ENCODE measurements around the gene RRP1B. TPM values are rescaled to one million over a fixed set of nuclear protein-coding genes. Genes with fewer than 3 reads are reported as not detected.

Gene RRP1B
- total RNA-seq, 2 donors from 2014 or later: 15.8 to 19.1 TPM

- 91 to 94% methylated on average over 8 to 12 of the region's 12 CpGs for whole genome bisulfite sequencing, 2 donors
- Histone ChIP-seq H3K4me1 (no peaks in the 10 kb centered on the region), H3K9me3 (no peaks in the 10 kb centered on the region), H3K27ac (no peak overlapping the region), H3K27me3 (no peaks in the 10 kb centered on the region), H3K36me3 (replicated peaks in 1 of 2; ENCODE audit: insufficient read depth in 1 of 2, low read depth in 2 of 2) (peaks cover 0 to 45% of the 10 kb centered on the region in 2 donors), H3K4me3 (no peak overlapping the region)
- intact Hi-C loops (cut with DNase I): no loop called here
- ATAC-seq (no peak), DNase-seq (no peak)
- no peak for TF ChIP-seq POLR2A (IDR thresholded peaks at IDR 0.05)
- no peak for TF ChIP-seq CTCF (IDR thresholded peaks at IDR 0.05)
Measured at GRCh38 chr21:43688906-43689305, 29.5 kb downstream of the RRP1B start.

DNA sequence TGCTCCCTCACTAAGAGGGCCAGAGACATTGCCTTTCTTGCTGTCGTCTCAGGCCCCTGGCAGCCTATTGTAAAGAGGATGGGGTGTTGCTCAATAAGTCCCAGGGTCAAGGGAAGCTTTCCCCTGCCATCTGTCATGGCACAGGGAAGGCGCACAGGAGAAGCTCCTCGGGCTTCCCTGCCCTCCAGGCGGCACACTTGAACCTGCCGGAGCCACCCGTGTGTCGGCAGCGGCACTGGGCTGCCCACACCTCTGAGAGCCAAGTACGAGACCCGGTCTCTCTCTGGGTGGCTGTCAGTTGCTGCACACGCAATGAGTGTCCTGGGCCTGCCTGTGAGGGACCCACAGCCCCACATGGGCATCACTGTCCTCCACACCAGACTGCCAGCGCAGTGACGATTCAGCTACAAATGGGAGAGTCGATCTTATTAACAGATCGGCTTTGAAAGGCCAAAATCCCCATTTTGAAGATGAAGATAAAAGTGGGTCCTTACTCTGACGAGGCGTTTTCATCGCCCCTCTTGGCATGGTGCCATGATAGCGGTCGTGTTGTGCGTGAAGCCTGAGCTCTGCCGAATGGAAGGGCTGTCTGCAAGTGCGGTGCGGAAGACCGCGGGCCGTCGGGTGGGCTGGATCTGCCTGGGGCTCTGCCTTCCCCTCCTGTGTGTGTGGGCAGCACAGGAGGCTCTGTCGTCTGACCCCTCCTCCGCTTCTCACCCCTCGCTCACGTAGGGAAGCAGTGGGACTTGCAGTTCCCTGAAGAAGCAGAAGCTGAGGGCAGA lies 30.4 kb downstream of the RRP1B start:
- H3K27me3 ChIP-seq: no peaks in the 10 kb centered on the region
- peaks cover 0 to 41% of the 10 kb centered on the region in 2 donors for H3K36me3 ChIP-seq (replicated peaks in 1 of 2; ENCODE audit: insufficient read depth in 1 of 2, low read depth in 2 of 2)
- ATAC-seq (no peak), DNase-seq (no peak)
- 91 to 92% methylated on average over 21 to 32 of the region's 32 CpGs for WGBS, 2 donors
- no peak overlapping the region for H3K4me3 ChIP-seq
- intact Hi-C loops (cut with DNase I): no loop called here
- H3K4me1 ChIP-seq: no peaks in the 10 kb centered on the region
- H3K9me3 ChIP-seq: no peaks in the 10 kb centered on the region
- no peak overlapping the region for H3K27ac ChIP-seq
- TF ChIP-seq CTCF (IDR thresholded peaks at IDR 0.05) (no peak), POLR2A (IDR thresholded peaks at IDR 0.05) (no peak)

DNA sequence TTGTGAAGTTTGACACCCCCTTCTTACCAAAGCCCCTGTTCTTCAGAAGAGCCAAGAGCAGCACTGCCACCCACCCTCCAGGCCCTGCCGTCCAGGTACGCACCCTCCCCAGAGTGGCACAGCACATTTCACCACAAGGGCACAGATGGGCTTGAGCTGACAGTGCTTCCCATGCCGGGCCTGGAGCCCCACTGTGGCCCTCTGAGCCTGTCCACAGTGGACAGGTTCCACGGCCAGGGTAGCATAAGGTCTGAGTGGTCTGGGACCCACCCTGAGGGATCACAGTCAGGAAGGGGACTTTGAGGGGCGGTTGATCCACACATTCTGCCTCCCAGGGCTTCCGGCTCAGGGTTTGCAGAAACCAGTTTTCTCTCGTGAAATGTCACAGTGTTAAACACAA lies 31.0 kb downstream of the RRP1B start:
- Histone ChIP-seq H3K9me3 (no peaks in the 10 kb centered on the region), H3K4me3 (no peak overlapping the region), H3K4me1 (no peaks in the 10 kb centered on the region), H3K36me3 (replicated peaks in 1 of 2; ENCODE audit: insufficient read depth in 1 of 2, low read depth in 2 of 2) (peaks cover 0 to 35% of the 10 kb centered on the region in 2 donors), H3K27ac (no peak overlapping the region), H3K27me3 (no peaks in the 10 kb centered on the region)
- intact Hi-C loops (cut with DNase I): no loop called here
- DNase-seq (no peak), ATAC-seq (no peak)
- TF ChIP-seq POLR2A (IDR thresholded peaks at IDR 0.05) (no peak), CTCF (IDR thresholded peaks at IDR 0.05) (no peak)
- WGBS, 2 donors: 93 to 97% methylated on average over 3 to 6 of the region's 7 CpGs

GRCh38 chr21:43691086-43691795 lies 31.9 kb downstream of the RRP1B start:
- H3K27me3 ChIP-seq: no peaks in the 10 kb centered on the region
- intact Hi-C loops (cut with DNase I): no loop called here
- ATAC-seq (no peak), DNase-seq (no peak)
- H3K4me3 ChIP-seq: no peak overlapping the region
- no peaks in the 10 kb centered on the region for H3K9me3 ChIP-seq
- no peaks in the 10 kb centered on the region for H3K4me1 ChIP-seq
- TF ChIP-seq POLR2A (IDR thresholded peaks at IDR 0.05) (no peak), CTCF (IDR thresholded peaks at IDR 0.05) (no peak)
- 96 to 97% methylated on average over 25 of the region's 25 CpGs for WGBS, 2 donors
- peaks cover 0 to 30% of the 10 kb centered on the region in 2 donors for H3K36me3 ChIP-seq (replicated peaks in 1 of 2; ENCODE audit: insufficient read depth in 1 of 2, low read depth in 2 of 2)
- no peak overlapping the region for H3K27ac ChIP-seq
